Fibroblast of the aortic adventitia (primary cell): ENCODE data around the gene DUXA. TPM values are rescaled to one million over a fixed set of nuclear protein-coding genes. Genes with fewer than 3 reads are reported as not detected.
A peak's percentile ranks its signal among the peaks of the same experiment; 100 is the strongest.

Experiments used
- DNase-seq: peaks from one replicate; pipeline ENCODE4 v3.0.0-alpha.2; 2010; ENCODE audit warnings: low read depth
- H3K4me3 ChIP-seq: 2 replicates; pipeline ENCODE4 v1.5.1; 2011; ENCODE audit warnings: low read depth, mild to moderate bottlenecking, control low read depth, low read length, moderate library complexity
- CTCF ChIP-seq: IDR thresholded peaks from 2 replicates; pipeline ENCODE4 v1.5.1; 2011; ENCODE audit warnings: mild to moderate bottlenecking, low read length, control low read depth, inconsistent platforms; ENCODE audit not compliant: insufficient read depth
- total RNA-seq: library from RNA; depleted of rRNA; stranded (reverse); fragments of >200 nt; gene quantifications from 2 replicates; pipeline ENCODE4 v1.2.3, GENCODE V29; 2012; ENCODE audit warnings: low replicate concordance

DUXA gene
- total RNA-seq, 1 donor = not detected

DNA sequence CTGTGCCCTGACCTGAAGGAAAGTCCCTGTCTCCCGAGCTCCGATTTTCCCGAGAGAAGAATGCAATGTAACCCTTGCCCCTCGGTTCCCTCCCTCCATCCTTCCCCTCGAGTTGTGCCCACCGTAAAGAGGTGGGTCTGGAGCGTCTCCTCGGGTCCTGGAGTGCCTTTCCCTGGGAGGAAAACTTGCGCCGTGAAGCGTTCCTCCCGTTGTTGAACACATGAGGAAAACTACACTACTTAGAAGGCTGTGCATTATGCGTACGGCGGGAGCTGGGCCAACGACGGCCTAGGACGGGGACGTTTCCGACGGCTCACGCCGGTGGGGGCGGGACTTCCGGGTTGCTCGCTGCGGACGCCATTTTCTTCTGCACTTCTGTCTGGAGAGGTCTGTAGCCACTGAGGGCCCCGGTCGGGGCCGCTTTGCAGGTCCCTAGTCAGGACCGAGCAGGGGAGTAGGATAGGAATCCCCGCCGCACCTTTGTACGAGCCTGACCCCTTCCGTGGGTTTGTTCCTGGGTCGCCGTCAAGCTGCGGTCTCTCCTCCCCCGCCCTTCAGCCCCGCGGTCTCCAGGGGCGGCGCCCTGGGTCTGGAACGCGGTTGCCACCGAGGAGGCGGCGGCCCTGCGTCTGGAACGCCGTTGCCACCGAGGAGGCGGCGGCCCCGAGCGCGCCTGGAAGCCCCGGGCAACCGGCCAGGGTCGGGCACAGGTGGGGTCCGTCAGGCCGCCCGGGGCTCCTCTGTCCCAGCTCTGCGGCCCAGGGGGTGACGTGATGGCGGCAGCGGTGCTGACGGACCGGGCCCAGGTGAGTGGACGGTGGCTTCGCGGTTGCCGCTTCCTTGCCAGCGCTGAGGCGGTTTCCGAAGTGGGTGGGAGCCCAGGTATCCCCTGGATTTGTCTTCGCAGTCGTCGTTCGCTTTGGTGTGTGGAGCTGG lies 24.1 kb upstream of the DUXA start, which contains the start of gene ZNF264:
Gene ZNF264, plus strand, starts transcription at position 360 of the 936 bp plus-strand sequence. Its CDS starts 414 bp downstream, at position 774.
- TF ChIP-seq CTCF = no peak
- DNase-seq = peak; percentile 87
- peak within 1 kb of the TSS; percentile 97 for H3K4me3 ChIP-seq

GRCh38 chr19:57190301-57190700 lies 23.0 kb upstream of the DUXA start:
- no peak overlapping the region for H3K4me3 ChIP-seq
- no peak for TF ChIP-seq CTCF
- no peak for DNase-seq

DNA sequence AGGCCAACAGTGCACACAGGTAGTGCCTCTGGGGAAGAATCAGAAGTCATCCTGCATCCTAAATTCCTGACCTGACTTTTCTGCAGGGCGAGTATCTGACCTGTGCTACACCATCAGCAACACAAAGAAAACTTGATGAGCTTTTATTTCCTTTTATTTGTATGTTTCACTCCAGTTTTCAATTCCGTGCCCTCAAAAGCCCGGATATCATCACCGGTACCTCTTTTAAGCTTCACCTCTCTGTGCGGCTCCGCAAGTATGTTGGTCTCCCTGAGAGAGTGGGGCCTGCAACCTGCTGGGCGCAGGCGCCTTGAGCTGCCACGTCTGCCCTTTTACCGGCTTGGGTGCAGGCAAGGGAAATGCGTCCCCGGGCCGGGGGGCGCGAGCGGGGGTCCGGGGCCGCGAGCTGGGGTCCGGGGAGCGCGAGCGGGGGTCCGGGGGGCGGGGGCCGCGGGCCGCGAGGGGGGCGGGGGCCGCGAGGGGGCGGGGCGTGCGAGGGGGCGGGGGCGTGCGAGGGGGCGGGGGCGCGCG lies 4.3 kb upstream of the DUXA start:
- H3K4me3 ChIP-seq = peak overlapping the region; percentile 56
- DNase-seq = peak; percentile 27
- TF ChIP-seq CTCF = no peak

DNA sequence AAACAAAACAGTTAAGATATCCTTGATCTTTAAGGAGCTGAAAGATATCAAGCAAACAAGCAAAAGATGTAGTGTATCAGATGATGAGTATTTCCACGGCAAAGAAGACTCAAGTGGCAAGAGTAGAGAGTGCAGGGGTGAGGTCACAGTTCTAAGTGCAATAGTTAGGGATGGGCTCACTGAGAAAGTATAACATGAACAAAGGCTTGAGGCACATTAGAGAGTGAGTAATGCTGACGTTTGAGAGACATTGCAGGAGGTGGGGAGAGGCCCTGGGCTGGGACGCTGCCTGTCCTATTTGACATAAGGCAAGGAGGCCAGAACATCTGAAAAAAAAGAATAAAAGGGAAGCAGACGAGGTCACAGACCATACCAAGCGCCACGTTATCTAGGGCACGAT lies 1.4 kb downstream of the DUXA start:
- no peak for DNase-seq
- no peak for TF ChIP-seq CTCF

GRCh38 chr19:57161985-57162539 lies 5.2 kb downstream of the DUXA start:
- H3K4me3 ChIP-seq = no peak overlapping the region
- no peak for TF ChIP-seq CTCF
- no peak for DNase-seq

More for the DNA sequence above, 1.4 kb downstream of the DUXA start:
- H3K4me3 ChIP-seq = no peak overlapping the region

GRCh38 chr19:57152921-57153320 lies 14.4 kb downstream of the DUXA start:
- no peak overlapping the region for H3K4me3 ChIP-seq
- no peak for TF ChIP-seq CTCF
- DNase-seq = no peak
